Measurements from ENCODE around the gene TPST2.

GRCh38 chr22:26563022-26563421, 26.9 kb downstream of the TPST2 start:
- TF ChIP-seq RCOR1 (conservative IDR thresholded peaks at IDR 0.05; ENCODE audit: low read depth, low read length), result no peak
- TF ChIP-seq CHD1 (IDR thresholded peaks at IDR 0.05; ENCODE audit: low read depth, low read length), result no peak
- TF ChIP-seq POLR2AphosphoS5 (IDR thresholded peaks at IDR 0.05; ENCODE audit: low read length), result no peak
- no peak for TF ChIP-seq SPI1 (IDR thresholded peaks at IDR 0.05; ENCODE audit: borderline replicate concordance, insufficient read depth, low read depth, low read length)
- no peak for TF ChIP-seq SP1 (IDR thresholded peaks at IDR 0.05; ENCODE audit: low read depth, low read length)
- TF ChIP-seq CREM (IDR thresholded peaks at IDR 0.05; ENCODE audit: low read depth), result no peak
- no peak for TF ChIP-seq BCL11A (IDR thresholded peaks at IDR 0.05; ENCODE audit: low read depth, low read length)
- TF ChIP-seq EP300 (IDR thresholded peaks at IDR 0.05; ENCODE audit: borderline replicate concordance in 1 of 2, control insufficient read depth in 1 of 2, low read depth in 2 of 2, low read length in 2 of 2), result no peak
- TF ChIP-seq, protein P1, sequence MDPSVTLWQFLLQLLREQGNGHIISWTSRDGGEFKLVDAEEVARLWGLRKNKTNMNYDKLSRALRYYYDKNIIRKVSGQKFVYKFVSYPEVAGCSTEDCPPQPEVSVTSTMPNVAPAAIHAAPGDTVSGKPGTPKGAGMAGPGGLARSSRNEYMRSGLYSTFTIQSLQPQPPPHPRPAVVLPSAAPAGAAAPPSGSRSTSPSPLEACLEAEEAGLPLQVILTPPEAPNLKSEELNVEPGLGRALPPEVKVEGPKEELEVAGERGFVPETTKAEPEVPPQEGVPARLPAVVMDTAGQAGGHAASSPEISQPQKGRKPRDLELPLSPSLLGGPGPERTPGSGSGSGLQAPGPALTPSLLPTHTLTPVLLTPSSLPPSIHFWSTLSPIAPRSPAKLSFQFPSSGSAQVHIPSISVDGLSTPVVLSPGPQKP (IDR thresholded peaks at IDR 0.05; ENCODE audit: low read depth, low read length), result no peak
- TF ChIP-seq, protein P2, sequence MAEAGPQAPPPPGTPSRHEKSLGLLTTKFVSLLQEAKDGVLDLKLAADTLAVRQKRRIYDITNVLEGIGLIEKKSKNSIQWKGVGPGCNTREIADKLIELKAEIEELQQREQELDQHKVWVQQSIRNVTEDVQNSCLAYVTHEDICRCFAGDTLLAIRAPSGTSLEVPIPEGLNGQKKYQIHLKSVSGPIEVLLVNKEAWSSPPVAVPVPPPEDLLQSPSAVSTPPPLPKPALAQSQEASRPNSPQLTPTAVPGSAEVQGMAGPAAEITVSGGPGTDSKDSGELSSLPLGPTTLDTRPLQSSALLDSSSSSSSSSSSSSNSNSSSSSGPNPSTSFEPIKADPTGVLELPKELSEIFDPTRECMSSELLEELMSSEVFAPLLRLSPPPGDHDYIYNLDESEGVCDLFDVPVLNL (IDR thresholded peaks at IDR 0.05; ENCODE audit: low read depth, low read length), result no peak
- TF ChIP-seq ATF3 (IDR thresholded peaks at IDR 0.05; ENCODE audit: borderline replicate concordance, extremely low read depth, low read depth, low read length), result no peak
